Lower leg skin (tissue), 4 donors: ENCODE results near the gene NFIX. TPM values are rescaled to one million over a fixed set of nuclear protein-coding genes. Genes with fewer than 3 reads are reported as not detected.

Experiments
- DNase-seq, 2 donors: peaks; one replicate each; pipeline ENCODE4 v3.0.0-alpha.2; 2019; ENCODE audit warnings: low spot score in 2 of 2
- H3K4me3 ChIP-seq: fragments of 200-600 bp; sonication (generic); 2 replicates; pipeline ENCODE4 v1.5.1; 2017; ENCODE audit warnings: mild to moderate bottlenecking, low read depth; ENCODE audit not compliant: poor library complexity, severe bottlenecking
- CTCF ChIP-seq, 3 donors: fragments of 450-650 bp; IDR thresholded peaks; one replicate each; pipeline ENCODE4 v1.5.1; 2016; ENCODE audit warnings: antibody characterized with exemption in 3 of 3, mild to moderate bottlenecking in 3 of 3, moderate library complexity in 2 of 3
- POLR2A ChIP-seq, 2 donors: fragments of 450-650 bp; IDR thresholded peaks; one replicate each; pipeline ENCODE4 v1.6.1; 2016 to 2017; ENCODE audit warnings: antibody characterized with exemption in 2 of 2, mild to moderate bottlenecking in 1 of 2, moderate library complexity in 1 of 2
- WGBS, 2 donors: methylation state at CpG; one replicate each; pipeline ENCODE4 v1.1.5; 2018; 5-methylcytosine and 5-hydroxymethylcytosine counted together
- intact Hi-C: fragments of 100-400 bp; cut with DNase I; formaldehyde crosslinking; loops from one replicate; pipeline ENCODE4 v1.15.0; 2023; ENCODE audit warnings: low total_unique reads
- total RNA-seq, 4 donors: library from RNA; depleted of rRNA; stranded (reverse); fragments of >200 nt; gene quantifications; one replicate each; pipeline ENCODE4 v1.1.0, GENCODE V29; 2016

Gene NFIX
- total RNA-seq, 4 donors from 2014 or later, result 119 to 177 (median 136) TPM

- 55 to 65% methylated on average over 13 of the region's 13 CpGs for WGBS, 2 donors
- no peak overlapping the region for H3K4me3 ChIP-seq
- no peak for DNase-seq
- intact Hi-C loops, result no loop called here
- TF ChIP-seq POLR2A (IDR thresholded peaks at IDR 0.05) (no peak), CTCF (IDR thresholded peaks at IDR 0.05) (no peak)
These were observed 43.3 kb downstream of the NFIX start for GRCh38 chr19:13038306-13039210.

- intact Hi-C loops, result no loop called here
- WGBS, 2 donors, result 35 to 38% methylated on average over 8 of the region's 8 CpGs
- no peak overlapping the region for H3K4me3 ChIP-seq
- no peak for DNase-seq
- TF ChIP-seq CTCF (IDR thresholded peaks at IDR 0.05), result no peak
- no peak for TF ChIP-seq POLR2A (IDR thresholded peaks at IDR 0.05)
These were observed 44.0 kb downstream of the NFIX start for GRCh38 chr19:13039211-13039789.

GRCh38 chr19:13040232-13040947 lies 45.1 kb downstream of the NFIX start:
- no peak for DNase-seq
- no peak for TF ChIP-seq POLR2A (IDR thresholded peaks at IDR 0.05)
- no peak for TF ChIP-seq CTCF (IDR thresholded peaks at IDR 0.05)
- 36 to 42% methylated on average over 15 of the region's 15 CpGs for WGBS, 2 donors
- intact Hi-C loops, result loop anchor here (5.0 kb wide), 1 partner anchor 547 kb away; no protein-coding TSS in a partner anchor
- H3K4me3 ChIP-seq, result no peak overlapping the region

GRCh38 chr19:13040948-13041292 lies 45.6 kb downstream of the NFIX start:
- no peak for DNase-seq
- intact Hi-C loops, result loop anchor here (5.0 kb wide), 1 partner anchor 546 kb away; no protein-coding TSS in a partner anchor
- TF ChIP-seq POLR2A (IDR thresholded peaks at IDR 0.05) (no peak), CTCF (IDR thresholded peaks at IDR 0.05) (no peak)
- 39 to 52% methylated on average over 4 of the region's 4 CpGs for WGBS, 2 donors
- H3K4me3 ChIP-seq, result no peak overlapping the region

- 80 to 81% methylated on average over 9 of the region's 9 CpGs for WGBS, 2 donors
- H3K4me3 ChIP-seq, result no peak overlapping the region
- no peak for DNase-seq
- intact Hi-C loops, result loop anchor here (5.0 kb wide), 1 partner anchor 545 kb away; no protein-coding TSS in a partner anchor
- no peak for TF ChIP-seq CTCF (IDR thresholded peaks at IDR 0.05)
- no peak for TF ChIP-seq POLR2A (IDR thresholded peaks at IDR 0.05)
These were observed 47.3 kb downstream of the NFIX start for GRCh38 chr19:13042443-13043130.
